GM18511 (cell line): Measurements from ENCODE around the gene LIMS1.

Source experiments
- ATAC-seq: cut with Tn5 transposase; IDR thresholded peaks from one replicate; pipeline ENCODE4 v1.9.1; 2021; ENCODE audit warnings: mild to moderate bottlenecking, moderate library complexity; ENCODE audit not compliant: unreplicated experiment

Gene LIMS1

DNA sequence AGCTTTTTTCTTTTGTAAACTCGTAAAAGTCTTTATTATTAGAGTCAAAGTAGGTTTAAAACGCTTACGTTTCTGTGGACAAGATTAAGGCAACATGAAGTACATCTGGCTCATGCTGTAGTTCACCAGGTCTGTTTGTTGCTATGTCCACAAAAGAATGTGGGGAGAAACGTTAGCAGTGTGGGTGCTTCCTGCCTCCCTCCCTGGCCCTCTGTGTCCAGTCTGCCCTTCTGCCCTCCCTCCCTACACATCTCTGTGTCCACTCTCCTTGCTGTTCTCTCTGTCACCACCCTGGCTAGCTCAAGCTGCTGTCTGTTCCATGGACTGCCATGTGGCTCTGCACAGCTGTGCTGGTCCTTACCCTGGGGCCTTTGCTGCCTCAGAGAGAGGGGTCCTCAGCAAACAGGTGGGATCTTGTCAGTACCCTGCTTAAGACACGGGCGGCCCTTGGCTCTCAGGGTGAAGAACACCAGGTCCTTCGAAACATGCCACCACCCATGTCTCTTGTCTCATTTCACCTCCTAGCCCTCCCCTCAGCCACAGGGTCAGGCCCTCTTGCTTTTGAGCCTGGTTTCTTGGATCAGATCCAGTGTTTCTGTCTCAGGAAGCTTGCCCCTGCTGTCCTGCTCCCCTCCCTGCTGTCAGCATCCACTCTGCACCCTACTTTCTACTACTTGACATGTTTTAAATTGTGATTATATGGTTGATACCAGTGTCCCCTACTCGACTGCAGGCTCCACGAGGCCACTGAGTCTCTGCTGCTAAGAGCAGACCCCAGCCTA is 79.2 kb downstream of the LIMS1 start:
- ATAC-seq: no peak

DNA sequence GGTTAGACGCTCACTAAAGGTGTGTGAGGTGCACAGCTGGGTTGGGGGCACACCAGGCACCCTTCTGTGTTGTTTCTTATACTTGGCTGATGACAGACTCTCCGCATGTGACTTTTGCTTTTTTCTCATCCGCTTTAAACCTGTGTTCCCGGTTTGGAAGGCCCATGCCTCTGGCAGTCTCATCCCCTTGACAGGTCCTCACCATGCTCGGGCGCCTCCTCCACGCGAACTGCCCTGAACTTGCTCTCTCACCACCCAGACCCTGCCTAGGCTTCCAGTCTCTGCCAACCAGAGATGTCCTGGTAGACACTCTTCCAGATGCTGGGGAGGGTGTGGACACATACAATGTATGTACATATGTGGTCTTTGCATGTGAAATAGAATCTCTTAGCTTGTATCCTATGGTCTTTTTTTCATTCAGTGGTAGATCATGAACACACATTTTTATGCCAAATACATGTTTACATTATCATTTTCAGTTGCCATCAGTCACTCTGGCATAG is 79.8 kb downstream of the LIMS1 start:
- no peak for ATAC-seq

GRCh38 chr2:108614659-108615058 is 80.4 kb downstream of the LIMS1 start:
- no peak for ATAC-seq

DNA sequence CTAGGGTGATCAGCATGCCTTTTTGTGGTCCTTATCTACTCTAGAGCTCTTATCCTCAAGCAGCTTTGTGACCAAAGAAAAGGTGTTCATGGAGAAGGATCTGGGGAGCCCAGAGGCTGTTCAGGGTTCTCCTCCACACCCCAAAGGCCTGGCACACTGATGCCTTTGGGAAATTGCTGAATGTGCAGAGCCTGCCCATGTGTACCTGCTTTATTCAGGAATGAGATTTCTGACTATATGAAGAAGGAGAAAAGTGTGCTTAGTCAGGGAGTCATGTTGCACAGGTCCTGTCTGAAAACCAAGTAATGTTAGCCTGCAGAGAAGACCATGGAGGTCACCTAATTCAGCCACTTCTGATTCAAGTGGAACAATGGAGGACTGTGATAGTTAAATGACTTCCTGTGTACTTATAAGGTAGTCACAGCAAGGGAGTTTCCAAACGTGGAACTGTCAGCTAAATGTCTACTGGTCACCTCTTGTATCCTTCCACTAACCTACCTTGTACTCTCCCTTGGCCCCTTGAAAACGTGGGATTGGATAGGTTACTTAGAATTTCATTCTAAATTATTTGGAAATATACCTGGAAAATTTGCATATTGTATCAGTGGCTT is 81.3 kb downstream of the LIMS1 start:
- ATAC-seq: no peak

GRCh38 chr2:108616318-108616717 is 82.0 kb downstream of the LIMS1 start:
- no peak for ATAC-seq

DNA sequence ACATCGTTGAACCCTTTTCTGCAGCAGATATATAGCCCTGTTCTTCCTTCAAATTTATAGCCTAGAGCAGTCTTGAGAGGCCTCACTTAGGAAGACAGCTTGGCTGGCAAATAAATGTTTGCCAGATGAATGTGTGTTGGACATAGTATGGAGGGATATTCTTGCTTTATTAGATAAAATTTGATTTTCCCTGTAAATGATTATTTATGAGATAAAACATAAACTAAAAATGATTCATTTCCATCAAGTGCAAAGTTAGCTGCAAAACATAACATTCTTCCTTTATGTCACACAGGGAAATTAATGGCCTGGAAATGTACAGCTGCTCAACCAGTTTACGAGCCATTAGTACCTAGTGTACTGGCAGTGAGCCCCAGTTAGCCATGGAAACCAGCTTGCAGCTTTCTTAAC is 82.5 kb downstream of the LIMS1 start:
- no peak for ATAC-seq

GRCh38 chr2:108617617-108618016 is 83.3 kb downstream of the LIMS1 start:
- ATAC-seq: no peak

DNA sequence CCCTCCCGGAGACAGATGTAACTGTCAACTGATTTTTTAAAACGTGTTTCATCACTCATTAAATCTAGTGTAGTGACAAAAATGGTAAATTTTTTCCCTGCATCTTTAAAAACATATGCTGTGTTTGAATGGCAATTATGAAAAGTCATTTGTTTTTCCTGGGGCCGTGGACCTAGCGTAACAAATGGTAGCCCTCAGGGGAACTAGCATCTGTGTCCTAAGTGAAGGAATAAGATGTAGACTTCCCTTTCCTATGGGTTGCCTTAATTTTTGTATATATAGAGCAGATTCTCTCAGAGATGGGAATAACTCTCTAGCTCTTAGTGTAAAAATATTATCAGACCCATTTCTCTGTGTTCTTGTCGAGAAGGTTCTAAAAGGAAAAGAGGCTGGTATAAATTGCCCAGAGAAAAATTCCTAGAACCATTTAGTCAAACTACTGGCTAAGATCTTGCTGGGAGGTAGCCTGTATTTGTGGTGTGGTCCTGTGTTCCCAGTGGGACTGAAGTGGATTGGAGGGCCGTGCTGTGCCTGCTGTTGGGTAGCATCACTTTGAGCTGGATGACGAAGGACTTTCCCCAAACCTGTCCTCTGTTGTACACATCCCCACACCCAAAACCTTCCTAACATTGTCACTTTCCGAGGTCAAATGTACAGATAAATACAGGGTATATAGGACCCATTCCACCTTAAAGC is 85.8 kb downstream of the LIMS1 start:
- no peak for ATAC-seq

DNA sequence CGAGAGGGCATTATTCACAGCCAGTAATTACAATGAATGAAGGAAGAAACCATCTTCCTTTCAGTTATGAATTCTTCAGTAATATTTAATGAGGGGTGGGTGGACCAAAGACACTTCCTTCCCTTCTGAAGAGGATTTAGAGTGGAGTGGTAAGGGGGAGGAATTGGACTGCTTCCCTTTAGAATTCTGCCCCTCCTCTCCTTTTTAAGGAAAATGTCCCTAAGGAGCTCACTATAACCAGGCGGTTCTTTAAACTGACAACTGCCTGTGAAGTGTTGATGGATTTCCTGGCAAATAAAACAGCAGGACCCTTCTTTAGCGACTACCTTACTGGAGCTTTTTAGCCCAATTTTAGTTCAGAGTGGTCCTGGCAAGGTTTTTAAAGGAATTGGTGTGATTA is 86.4 kb downstream of the LIMS1 start:
- ATAC-seq: no peak

DNA sequence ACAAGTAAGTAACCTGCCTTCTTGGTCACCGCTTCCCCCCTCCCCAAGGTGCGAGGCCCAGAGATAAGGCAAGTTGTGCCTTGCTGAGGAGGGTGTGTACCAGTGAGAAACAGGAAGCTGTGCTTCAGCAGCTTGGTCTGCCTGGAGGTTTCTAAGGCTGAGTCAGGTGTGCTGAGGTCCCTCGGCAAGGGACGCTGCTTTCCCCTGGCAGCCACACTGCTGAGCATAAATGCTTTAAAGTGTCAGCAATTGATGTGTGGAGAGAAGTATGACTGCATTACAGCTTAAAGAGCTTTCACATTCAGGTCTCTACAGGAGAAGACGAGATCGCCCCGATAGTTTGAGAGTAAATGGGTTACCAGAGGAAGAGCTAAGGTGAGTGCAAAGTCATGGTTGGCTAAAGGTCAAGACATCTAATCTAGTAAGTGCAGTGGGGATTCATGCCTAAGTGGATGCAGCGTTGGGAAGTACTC is 86.9 kb downstream of the LIMS1 start:
- peak; percentile 100 for ATAC-seq

DNA sequence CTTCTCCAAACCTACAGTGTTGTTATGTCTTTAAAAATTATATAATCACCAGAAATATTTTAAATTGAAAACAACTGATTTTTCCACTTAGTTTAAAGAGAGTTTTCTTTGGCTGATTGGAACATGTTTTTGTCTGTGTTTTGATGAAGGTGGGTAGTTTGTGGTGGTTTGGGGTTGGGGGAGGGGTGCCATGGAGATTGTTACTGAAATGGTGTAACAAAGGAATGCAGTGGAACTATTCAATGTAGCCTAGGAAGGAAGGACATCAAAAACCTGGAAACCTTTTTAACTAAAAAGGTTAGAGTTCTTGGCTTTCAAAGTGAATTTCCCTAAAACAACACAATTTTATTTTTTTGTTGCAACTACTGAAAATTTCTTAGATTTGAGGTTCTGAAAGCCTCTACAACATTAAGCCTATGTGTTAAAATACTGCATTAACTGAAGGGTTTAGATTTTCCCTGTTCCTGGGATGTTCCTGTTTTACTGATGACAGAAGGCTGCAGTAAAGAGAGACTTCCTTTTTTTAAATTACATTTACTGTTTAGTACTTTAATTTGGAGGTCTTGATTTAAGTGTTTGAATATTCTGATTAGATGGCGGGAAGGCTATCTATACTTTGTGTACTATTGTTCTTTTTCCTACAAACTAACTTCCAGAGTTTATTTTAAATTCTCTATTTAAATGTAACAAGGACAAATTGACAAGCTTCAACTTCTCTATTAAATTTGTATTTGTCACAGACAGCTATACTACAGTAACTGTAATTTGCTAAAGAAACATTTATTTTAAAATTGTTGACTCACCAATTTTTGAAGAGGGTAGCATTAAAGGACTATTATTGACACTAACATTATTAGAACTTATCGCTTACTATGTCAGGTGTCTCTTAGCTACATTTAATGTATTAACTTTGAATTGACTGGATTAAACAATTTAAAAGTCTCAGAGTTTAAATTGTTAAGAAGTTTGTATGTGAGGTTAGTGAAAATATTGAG is 87.7 kb downstream of the LIMS1 start:
- ATAC-seq: no peak

DNA sequence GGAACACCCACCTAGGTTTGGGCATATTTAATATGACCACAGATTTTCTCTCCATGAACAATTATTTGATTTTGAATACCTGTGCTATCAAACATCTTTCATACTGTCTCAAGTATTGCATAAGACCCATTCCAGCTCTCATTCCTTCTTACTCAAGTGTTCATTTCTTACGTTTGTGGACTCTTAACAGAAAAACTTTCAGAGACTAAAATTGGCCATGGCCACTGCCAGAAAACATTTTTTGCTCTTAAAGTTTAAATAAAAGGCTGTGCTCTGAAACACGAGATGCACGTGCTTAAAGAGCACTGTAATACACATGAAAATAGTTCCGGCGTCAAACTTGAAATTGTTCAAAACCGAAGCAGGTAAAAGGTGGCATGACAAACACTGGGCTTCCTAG is 89.3 kb downstream of the LIMS1 start:
- ATAC-seq: no peak

- ATAC-seq: no peak
Observed at GRCh38 chr2:108625186-108625827, 91.0 kb downstream of the LIMS1 start.

DNA sequence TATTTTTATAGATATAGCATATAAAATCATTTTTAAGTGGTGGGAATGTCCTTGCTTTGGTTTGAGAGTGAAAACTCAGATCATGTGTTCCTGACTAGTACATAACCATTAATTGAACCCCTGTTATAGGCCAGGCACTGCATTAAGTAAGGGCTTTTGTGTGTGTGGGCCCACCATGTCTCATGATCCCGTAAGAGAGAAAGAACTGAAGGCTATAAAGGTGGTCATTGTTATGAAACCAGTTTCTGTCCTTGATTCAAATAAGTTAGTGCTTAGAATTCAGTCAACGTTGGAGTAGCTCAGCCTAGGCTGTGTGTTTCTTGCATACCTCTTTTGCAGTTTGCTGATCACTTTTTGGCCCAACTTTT is 91.5 kb downstream of the LIMS1 start:
- ATAC-seq: no peak

DNA sequence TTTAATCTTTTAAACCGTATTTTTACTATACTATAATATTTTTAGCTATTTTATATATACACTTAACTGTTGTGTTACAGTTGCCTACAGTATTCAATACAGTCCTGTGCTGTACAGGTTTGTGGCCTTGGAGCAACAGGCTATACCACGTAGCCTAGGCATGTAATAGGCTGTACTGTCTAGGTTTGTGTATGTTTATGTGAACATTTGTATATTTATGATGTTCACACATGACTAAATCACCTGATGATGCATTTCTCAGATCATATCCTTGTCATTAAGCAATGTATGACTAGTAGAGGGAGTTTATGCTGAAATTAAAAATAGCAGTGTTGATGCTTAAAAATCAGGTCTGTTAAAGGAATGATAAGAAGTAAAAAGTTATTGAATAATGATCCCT is 92.7 kb downstream of the LIMS1 start:
- no peak for ATAC-seq

GRCh38 chr2:108627911-108628567 is 93.8 kb downstream of the LIMS1 start:
- no peak for ATAC-seq

DNA sequence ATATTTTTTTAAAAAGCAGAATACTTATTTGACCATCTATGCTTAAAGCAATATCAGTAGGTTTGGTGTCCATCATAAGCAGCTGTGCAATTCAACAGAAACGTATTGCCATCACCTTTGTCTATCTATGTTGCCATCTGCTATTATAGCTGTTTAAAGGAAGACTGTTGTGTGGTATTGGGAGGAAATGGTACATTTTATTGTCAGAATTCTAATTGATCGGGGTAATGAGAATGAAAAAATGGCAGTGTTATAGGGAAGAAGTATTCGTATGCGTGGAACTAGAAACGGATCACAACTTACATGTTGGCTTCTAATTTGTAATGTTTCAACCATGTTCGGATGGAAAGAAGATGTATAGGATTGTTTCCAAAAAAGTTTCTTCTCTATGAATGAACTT is 94.7 kb downstream of the LIMS1 start:
- ATAC-seq: no peak

- peak; percentile 83 for ATAC-seq
Observed at GRCh38 chr2:108629417-108629816, 95.1 kb downstream of the LIMS1 start.

- no peak for ATAC-seq
Observed at GRCh38 chr2:108630567-108631405, 96.5 kb downstream of the LIMS1 start.
